GM18526 (cell line): ENCODE measurements around the gene CHST1.

ENCODE experiments used
- POLR2A ChIP-seq: IDR thresholded peaks from 3 replicates; pipeline ENCODE4 v1.6.1; 2011; ENCODE audit not compliant: insufficient read length; ENCODE audit errors: extremely low read depth

Gene CHST1

DNA sequence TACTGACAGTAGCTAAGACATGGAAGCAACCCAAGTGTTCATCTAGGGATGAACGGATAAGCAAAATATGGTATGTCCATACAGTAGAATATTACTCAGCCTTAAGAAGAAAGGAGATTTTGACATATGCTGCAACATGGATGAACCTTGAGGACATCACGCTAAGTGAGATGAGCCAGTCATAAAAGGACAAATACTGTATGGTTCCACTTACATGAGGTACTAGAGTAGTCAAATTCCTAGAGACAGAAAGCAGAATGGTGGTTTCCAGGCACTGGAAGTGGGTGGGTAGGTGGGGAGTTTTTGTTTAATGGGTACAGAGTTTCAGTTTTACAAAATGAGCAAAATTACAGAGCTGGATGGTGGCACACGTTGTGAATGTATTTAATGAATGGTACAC is 18.1 kb downstream of the CHST1 start:
- TF ChIP-seq POLR2A: no peak

DNA sequence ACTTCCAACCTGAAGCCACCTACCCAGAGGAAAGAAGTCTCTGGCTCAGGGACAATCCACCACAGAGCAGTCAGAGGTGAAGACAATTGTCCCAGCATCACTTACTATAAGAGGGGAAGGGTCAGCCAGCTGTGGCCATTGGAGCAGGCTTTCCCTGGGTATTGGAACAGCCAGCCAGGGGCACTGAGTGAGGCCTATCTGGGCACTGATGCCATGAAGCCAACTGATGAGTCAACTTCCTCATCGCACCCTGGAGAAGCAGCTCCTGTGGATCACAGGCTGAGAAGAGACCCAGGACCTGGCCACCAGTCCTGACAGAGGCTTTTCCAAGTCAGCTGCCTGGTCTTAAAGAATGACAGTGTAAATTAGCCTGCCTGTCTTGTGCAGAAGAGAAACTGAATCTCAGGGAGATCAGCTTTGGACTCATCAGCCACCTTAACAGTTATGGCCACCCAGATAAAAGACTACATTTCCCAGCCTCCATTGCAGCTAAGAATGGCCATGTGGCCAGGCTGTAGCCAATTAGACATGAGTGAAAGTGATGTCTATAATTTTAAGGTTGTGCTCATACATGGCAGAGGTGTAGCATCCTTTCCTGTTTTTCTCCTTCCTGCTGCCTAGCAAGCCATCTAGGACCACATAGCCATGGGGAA is 19.0 kb downstream of the CHST1 start:
- TF ChIP-seq POLR2A: no peak

- no peak for TF ChIP-seq POLR2A
Measured at GRCh38 chr11:45644981-45645889, 20.2 kb downstream of the CHST1 start.

DNA sequence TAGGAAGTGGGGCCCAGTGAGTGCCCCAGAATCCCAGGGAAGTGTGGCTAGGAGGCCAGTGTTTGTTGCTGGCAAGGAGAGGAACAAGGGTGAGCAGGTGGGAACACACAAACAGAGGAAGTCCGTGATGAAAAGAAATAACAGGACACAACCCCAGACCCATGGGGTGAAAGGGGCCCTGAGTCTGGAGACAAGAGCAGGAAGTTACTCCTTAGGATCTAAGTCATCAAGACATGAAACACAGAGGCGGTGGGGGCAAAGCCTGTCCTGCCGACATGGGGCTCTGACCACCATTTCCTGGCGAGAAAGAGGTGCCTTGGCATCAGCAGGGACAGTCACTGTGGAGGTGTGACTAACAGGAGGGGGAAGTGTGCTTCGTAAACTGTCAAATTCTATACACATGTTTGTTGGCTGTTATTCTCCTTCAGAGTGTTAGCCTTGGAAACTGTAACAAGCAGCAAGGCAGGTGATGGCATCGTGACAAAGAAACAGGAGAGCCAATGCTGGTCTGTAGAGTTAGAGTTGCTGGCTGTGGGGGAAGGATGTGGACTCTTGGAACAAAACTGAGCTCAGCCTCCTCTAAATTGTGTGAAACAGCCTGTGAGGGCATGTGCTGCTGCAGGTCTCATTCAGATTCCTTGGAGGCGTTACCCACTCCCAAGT is 21.7 kb downstream of the CHST1 start:
- no peak for TF ChIP-seq POLR2A

DNA sequence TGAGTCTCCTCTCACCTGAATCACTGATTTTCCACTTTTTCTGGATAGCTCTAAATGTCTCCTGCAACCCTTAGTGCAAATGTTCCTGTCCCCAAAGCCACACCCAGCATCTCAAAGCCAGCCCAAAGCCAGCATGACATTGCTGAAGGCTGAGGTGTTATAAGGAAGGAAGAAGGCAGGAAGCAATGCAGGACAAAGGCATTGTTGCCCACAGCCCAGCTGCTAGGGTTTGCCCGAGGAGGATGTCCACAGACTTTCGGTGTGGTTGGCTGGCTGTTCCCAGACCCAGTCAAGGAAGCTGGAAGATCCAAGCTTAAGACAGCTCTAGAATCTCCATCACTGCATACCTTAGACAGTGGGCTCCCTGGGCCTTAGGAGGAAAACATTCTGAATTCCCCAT is 23.5 kb downstream of the CHST1 start:
- no peak for TF ChIP-seq POLR2A

- no peak for TF ChIP-seq POLR2A
Measured at GRCh38 chr11:45638051-45638450, 27.4 kb downstream of the CHST1 start.

DNA sequence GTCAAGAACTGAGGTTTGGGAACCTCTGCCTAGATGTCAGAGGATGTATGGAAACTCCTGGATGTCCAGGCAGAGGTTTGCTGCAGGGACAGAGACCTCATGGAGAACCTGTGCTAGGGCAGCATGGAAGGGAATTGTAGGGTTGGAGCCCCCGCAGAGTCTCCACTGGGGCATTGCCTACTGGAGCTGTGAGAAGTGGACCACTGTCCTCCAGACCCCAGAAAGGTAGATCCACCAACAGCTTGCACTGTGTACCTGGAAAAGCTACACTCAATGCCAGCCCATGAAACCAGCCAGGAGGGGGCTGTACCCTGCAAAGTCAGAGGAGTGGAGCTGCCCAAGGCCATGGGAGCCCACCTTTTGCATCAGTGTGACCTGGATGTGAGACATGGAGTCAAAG is 29.5 kb downstream of the CHST1 start:
- TF ChIP-seq POLR2A: no peak

DNA sequence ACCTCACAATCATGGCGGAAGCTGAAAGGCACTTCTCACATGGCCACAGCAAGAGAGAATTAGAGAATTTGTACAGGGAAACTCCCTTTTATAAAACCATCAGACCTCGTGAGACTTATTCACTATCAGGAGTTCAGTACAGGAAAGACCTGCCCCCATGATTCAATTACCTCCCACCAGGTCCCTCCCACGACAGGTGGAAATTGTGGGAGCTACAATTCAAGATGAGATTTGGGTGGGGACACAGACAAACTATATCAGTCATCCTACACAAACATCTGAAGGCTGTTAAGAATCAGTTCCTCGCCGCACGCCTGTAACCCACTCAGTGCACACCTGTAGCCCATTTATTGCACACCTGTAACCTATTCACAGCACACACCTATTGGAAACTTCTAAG is 39.8 kb downstream of the CHST1 start:
- no peak for TF ChIP-seq POLR2A

DNA sequence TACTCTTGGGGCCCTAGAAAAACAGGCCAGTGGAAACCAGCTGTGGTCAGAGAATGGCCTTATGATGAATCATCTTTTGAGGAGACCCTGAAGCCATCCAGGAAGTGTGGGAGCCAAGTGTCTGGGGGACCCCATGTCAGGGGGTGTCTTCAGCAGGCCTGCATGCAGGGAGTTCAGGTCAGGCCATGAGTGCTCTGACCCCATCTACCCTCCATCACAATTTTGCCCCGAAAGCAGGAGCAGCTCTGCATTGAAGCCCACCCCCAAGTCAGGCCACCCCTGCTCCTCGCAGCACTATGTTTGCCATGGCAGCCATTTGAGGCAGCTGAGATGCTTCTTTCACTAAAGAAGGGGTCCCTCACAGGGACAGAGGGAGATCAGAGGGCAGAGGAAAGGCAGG is 41.3 kb downstream of the CHST1 start:
- no peak for TF ChIP-seq POLR2A

DNA sequence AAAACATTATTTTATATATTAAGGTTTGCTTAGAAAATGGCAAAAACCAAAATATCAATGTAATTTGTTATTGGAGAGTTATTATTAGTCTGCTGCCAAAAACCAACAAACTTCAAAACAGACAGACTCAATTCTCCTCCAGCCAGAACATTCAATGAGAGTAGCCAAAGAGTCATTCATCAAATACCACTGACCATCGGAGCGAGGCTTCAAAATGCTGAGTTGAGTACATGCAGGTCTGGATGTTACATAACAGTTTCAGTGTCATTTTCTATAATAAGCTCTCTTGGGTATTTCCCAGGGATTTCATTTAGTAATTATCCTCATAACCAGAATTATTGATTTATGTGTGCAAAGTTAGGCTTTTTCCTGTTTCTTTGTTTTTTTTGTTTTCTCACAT is 42.6 kb downstream of the CHST1 start:
- no peak for TF ChIP-seq POLR2A

GRCh38 chr11:45622283-45622682 is 43.1 kb downstream of the CHST1 start:
- TF ChIP-seq POLR2A: no peak

DNA sequence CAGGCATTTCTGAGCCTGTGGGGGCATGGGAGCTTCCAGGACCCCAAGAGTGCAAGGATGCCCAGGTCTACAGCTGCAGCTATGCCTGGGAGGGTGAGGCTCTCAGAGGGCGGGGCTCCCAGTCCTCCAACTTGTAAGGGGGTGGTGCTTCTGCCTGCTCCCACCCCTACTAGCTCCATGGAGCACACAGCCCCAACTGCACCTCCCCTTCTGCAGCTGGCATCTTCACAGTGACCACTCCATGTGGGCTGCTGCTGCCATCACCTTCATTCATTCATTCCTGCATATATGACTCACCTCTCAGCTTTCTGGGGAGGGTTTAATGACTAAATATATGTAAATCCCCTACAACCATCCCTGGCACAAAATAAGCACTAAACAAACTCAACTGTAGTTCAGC is 43.8 kb downstream of the CHST1 start:
- no peak for TF ChIP-seq POLR2A

GRCh38 chr11:45620243-45620642 is 45.2 kb downstream of the CHST1 start:
- no peak for TF ChIP-seq POLR2A

DNA sequence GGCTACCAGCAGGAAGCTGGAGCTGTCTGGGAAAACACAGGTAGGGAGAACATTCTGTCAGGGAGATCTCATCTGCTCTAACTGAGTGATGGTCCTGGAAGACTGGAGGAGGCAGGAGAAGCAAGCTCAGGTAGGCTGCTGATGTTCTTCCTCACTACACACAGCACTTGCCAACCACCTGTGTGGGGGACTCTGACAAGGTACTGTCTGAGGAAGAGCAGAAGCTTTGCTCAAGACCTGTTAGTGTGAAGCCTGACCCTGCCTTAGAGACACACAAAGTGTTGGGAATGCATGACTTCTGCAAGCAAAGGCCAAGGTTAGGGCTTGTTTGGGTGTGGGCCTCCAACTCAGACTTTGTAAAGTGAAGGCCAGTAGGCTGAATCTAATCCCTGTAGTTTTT is 46.5 kb downstream of the CHST1 start:
- TF ChIP-seq POLR2A: no peak

DNA sequence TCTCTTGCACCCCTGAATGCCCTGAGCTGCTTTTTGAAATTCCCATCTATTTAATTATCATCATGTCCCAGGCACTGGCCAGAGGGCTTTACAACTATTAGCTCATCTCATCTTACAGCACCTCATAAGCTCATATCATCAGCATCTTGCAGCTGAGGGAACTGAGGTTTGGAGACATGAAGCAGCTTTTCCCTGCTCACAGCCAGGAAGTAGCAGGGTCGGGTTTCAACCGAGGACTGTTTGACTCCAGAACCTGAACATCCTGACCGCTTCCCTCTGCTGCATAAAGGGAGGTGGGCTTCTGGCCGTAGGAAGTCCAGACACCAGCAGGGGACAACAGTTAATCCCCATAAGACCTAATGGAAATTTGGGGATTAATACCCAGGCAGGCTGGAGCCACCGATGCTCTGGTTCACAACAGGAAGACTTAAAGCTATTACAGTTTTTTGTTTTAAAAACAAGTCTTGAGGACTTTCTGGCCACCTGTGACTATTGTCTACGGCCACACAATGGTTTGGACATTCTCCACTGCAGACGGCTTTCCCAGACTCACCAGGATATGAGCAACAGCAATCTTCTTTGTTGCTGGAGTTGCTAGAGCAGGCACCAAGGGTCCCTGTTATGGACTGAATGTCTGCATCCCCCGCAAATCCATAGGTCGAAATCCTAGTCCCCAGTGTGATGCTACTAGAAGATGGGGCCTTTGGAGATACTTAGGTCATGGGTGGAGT is 47.4 kb downstream of the CHST1 start:
- TF ChIP-seq POLR2A: no peak
